GM21619 (cell line): ENCODE results near the gene DNAH5.
"Not testable (repeated sequence)": the region's sequence is repeated elsewhere in the genome, so short reads cannot be mapped to it uniquely, and the experiment has no call there.

Experiments
- ATAC-seq: cut with Tn5 transposase; IDR thresholded peaks from one replicate; pipeline ENCODE4 v1.9.1; 2021; ENCODE audit not compliant: unreplicated experiment

DNAH5 gene

GRCh38 chr5:13859270-13860065, 85.0 kb downstream of the DNAH5 start:
- ATAC-seq: no peak

GRCh38 chr5:13843175-13843846, 101.2 kb downstream of the DNAH5 start:
- no peak for ATAC-seq

GRCh38 chr5:13833440-13833839, 111.0 kb downstream of the DNAH5 start:
- ATAC-seq: no peak

- no peak for ATAC-seq
Measured at GRCh38 chr5:13831351-13831750, 113.1 kb downstream of the DNAH5 start.

GRCh38 chr5:13830536-13830935, 114.0 kb downstream of the DNAH5 start:
- no peak for ATAC-seq

- no peak for ATAC-seq
Measured at GRCh38 chr5:13821366-13821765, 123.1 kb downstream of the DNAH5 start.

- ATAC-seq: no peak
Measured at GRCh38 chr5:13816126-13816525, 128.4 kb downstream of the DNAH5 start.

GRCh38 chr5:13814301-13814700, 130.2 kb downstream of the DNAH5 start:
- ATAC-seq: no peak

GRCh38 chr5:13809921-13810320, 134.6 kb downstream of the DNAH5 start:
- ATAC-seq: no peak

- no peak for ATAC-seq
Measured at GRCh38 chr5:13804336-13804735, 140.2 kb downstream of the DNAH5 start.

- not testable (repeated sequence) for ATAC-seq
Measured at GRCh38 chr5:13798569-13798968, 145.9 kb downstream of the DNAH5 start.

- no peak for ATAC-seq
Measured at GRCh38 chr5:13785781-13786415, 158.6 kb downstream of the DNAH5 start.

- no peak for ATAC-seq
Measured at GRCh38 chr5:13783726-13784125, 160.8 kb downstream of the DNAH5 start.

- no peak for ATAC-seq
Measured at GRCh38 chr5:13780081-13780480, 164.4 kb downstream of the DNAH5 start.

GRCh38 chr5:13773649-13774048, 170.8 kb downstream of the DNAH5 start:
- no peak for ATAC-seq

- no peak for ATAC-seq
Measured at GRCh38 chr5:13771011-13771571, 173.4 kb downstream of the DNAH5 start.

GRCh38 chr5:13766236-13766635, 178.3 kb downstream of the DNAH5 start:
- no peak for ATAC-seq

- no peak for ATAC-seq
Measured at GRCh38 chr5:13763719-13764118, 180.8 kb downstream of the DNAH5 start.

GRCh38 chr5:13749766-13750165, 194.7 kb downstream of the DNAH5 start:
- no peak for ATAC-seq

- no peak for ATAC-seq
Measured at GRCh38 chr5:13746026-13746425, 198.5 kb downstream of the DNAH5 start.

- no peak for ATAC-seq
Measured at GRCh38 chr5:13745508-13745907, 199.0 kb downstream of the DNAH5 start.

GRCh38 chr5:13740471-13740870, 204.0 kb downstream of the DNAH5 start:
- ATAC-seq: no peak
